Gastrocnemius medialis (tissue), 4 donors: Measurements from ENCODE around the gene MEN1. TPM values are rescaled to one million over a fixed set of nuclear protein-coding genes. Genes with fewer than 3 reads are reported as not detected.

Experiments used
- ATAC-seq, 2 donors: fragments of 150-250 bp; one replicate each; pipeline ENCODE4 v1.9.1; 2016
- DNase-seq, 2 donors: peaks; one replicate each; pipeline ENCODE4 v3.0.0-alpha.2; 2019
- H3K27ac ChIP-seq, 4 donors: fragments of 200-600 bp; sonication (generic); 1 replicate in 1 of 4; 2 replicates in 3 of 4; pipeline ENCODE4 v1.5.1; 2016 to 2018; ENCODE audit warnings: mild to moderate bottlenecking in 2 of 4, moderate library complexity in 1 of 4
- H3K27me3 ChIP-seq, 3 donors: fragments of 200-600 bp; sonication (generic) in 2 of 3; 1 replicate in 1 of 3; 2 replicates in 2 of 3; pipeline versions ENCODE4 v1.5.1 to v1.6.0; 2016 to 2019; ENCODE audit warnings: mild to moderate bottlenecking in 1 of 3, moderate library complexity in 1 of 3
- H3K36me3 ChIP-seq, 2 donors: fragments of 200-600 bp; sonication (generic) in 1 of 2; one replicate each; pipeline ENCODE4 v1.5.1; 2017 to 2018
- H3K4me1 ChIP-seq, 2 donors: fragments of 200-600 bp; sonication (generic) in 1 of 2; one replicate each; pipeline ENCODE4 v1.5.1; 2016 to 2017; ENCODE audit warnings: mild to moderate bottlenecking in 2 of 2
- H3K4me3 ChIP-seq, 4 donors: fragments of 200-600 bp; sonication (generic) in 3 of 4; 1 replicate in 1 of 4; 2 replicates in 3 of 4; pipeline ENCODE4 v1.5.1; 2016 to 2019; ENCODE audit warnings: mild to moderate bottlenecking in 2 of 4
- H3K9me3 ChIP-seq, 3 donors: fragments of 200-600 bp; sonication (generic) in 2 of 3; 1 replicate in 1 of 3; 2 replicates in 2 of 3; pipeline ENCODE4 v1.5.1; 2016 to 2019
- POLR2A ChIP-seq, 2 donors: fragments of 450-650 bp; IDR thresholded peaks; one replicate each; pipeline ENCODE4 v1.6.1; 2017; ENCODE audit warnings: antibody characterized with exemption in 2 of 2, mild to moderate bottlenecking in 2 of 2, moderate library complexity in 2 of 2
- in situ Hi-C, 4 donors: fragments of 200-750 bp; cut with MboI; loops; one replicate each; pipeline versions ENCODE4 v1.15.0 to v1.8.0; 2017; ENCODE audit warnings: low sequenced_read_pairs in 4 of 4
- intact Hi-C: fragments of 100-400 bp; cut with DNase I; formaldehyde crosslinking; loops from one replicate; pipeline ENCODE4 v1.15.1; 2023; ENCODE audit warnings: low total_unique reads
- total RNA-seq, 4 donors: library from RNA; depleted of rRNA; stranded (reverse); fragments of >200 nt; gene quantifications; one replicate each; pipeline versions ENCODE4 v1.1.0 to v1.2.3, GENCODE V29; 2016
- TF ChIP-seq, protein P1 (sequence below), 5 experiments: fragments of 450-650 bp in 3 of 5; fragments of 200-600 bp in 2 of 5; sonication (generic) in 2 of 5; IDR thresholded peaks in 4 of 5; conservative IDR thresholded peaks in 1 of 5; 1 replicate in 4 of 5; 2 replicates in 1 of 5; pipeline ENCODE4 v1.5.1; 2016 to 2019; ENCODE audit warnings: antibody characterized with exemption in 5 of 5, mild to moderate bottlenecking in 3 of 5, moderate library complexity in 3 of 5

The MEN1 gene
- total RNA-seq, 4 donors from 2014 or later = 7.4 to 12.2 (median 9.8) TPM

DNA sequence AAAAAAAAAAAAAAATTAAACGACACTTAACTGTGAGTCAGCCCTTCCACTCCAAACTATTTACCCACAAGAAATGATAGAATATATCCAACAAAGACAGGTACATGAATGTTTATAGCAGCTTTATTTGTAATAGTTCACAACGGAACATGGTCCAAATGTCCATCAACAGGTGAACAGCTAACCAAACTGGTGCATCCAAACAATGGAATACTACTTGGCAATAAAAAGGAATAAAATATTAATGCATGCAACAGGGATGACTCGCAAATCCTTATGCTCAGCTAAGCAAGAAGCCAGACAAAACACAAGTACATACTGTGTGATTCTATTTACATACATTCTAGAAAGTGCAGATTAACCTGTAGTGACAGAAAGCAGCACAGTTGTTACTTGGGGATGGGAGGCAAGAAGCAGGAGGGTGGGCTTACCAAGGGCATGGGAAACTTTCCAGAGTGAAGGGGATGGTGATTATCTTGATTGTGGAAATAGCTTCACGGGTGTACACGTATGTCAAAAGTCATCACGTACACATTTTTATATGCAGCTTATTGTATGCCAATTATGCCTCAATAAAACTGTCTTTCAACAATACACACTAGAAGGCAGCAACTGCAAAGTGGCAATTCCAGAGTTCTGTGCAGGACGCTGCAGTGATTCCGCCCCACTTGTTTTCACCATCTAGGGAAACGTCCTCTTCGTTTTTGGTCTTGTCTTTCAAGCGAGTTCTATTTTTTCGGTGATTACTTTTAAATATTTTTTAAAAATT, 25.4 kb downstream of the MEN1 start:
- no peak for TF ChIP-seq POLR2A (IDR thresholded peaks at IDR 0.05)
- TF ChIP-seq, protein P1, sequence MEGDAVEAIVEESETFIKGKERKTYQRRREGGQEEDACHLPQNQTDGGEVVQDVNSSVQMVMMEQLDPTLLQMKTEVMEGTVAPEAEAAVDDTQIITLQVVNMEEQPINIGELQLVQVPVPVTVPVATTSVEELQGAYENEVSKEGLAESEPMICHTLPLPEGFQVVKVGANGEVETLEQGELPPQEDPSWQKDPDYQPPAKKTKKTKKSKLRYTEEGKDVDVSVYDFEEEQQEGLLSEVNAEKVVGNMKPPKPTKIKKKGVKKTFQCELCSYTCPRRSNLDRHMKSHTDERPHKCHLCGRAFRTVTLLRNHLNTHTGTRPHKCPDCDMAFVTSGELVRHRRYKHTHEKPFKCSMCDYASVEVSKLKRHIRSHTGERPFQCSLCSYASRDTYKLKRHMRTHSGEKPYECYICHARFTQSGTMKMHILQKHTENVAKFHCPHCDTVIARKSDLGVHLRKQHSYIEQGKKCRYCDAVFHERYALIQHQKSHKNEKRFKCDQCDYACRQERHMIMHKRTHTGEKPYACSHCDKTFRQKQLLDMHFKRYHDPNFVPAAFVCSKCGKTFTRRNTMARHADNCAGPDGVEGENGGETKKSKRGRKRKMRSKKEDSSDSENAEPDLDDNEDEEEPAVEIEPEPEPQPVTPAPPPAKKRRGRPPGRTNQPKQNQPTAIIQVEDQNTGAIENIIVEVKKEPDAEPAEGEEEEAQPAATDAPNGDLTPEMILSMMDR (IDR thresholded peaks at IDR 0.05 in 4 of 5, conservative IDR thresholded peaks at IDR 0.05 in 1 of 5) = no peak
- H3K9me3 ChIP-seq = no peaks in the 10 kb centered on the region
- H3K36me3 ChIP-seq = peaks cover 0 to 6% of the 10 kb centered on the region in 2 donors
- no peak overlapping the region for H3K4me3 ChIP-seq
- in situ Hi-C loops = no loop called here
- no peaks in the 10 kb centered on the region for H3K27me3 ChIP-seq
- no peak for ATAC-seq
- H3K27ac ChIP-seq = no peak overlapping the region
- no peaks in the 10 kb centered on the region for H3K4me1 ChIP-seq
- intact Hi-C loops = no loop called here
- DNase-seq = no peak

GRCh38 chr11:64778473-64779298, 31.7 kb downstream of the MEN1 start, which contains the start of gene SF1:
TSS of gene SF1 (minus strand) at chr11:64778542. CDS start at chr11:64778392, 150 bp downstream.
- in situ Hi-C loops (no loop called here), intact Hi-C loops (loop anchor here (1.0 to 5.0 kb wide), 2 partner anchors 25 to 36 kb away; partner anchors contain the start of genes MAP4K2 and RASGRP2)
- peak; percentile 92 to 95 for TF ChIP-seq POLR2A (IDR thresholded peaks at IDR 0.05)
- TF ChIP-seq, protein P1 (IDR thresholded peaks at IDR 0.05 in 4 of 5, conservative IDR thresholded peaks at IDR 0.05 in 1 of 5) = peak in 1 of 5 experiments; percentile 34

GRCh38 chr11:64778223-64778472, 32.2 kb downstream of the MEN1 start:
- TF ChIP-seq POLR2A (IDR thresholded peaks at IDR 0.05) = peak in 1 of 2 donors; percentile 92
- TF ChIP-seq, protein P1 (IDR thresholded peaks at IDR 0.05 in 4 of 5, conservative IDR thresholded peaks at IDR 0.05 in 1 of 5) = no peak
- in situ Hi-C loops (no loop called here), intact Hi-C loops (loop anchor here (1.0 to 5.0 kb wide), 2 partner anchors 25 to 36 kb away; partner anchors contain the start of genes MAP4K2 and RASGRP2)
- H3K27ac ChIP-seq = peak overlapping the region; percentile 98 to 100 (median 98)
- peaks cover 3 to 37% of the 10 kb centered on the region in 2 donors for H3K36me3 ChIP-seq
- DNase-seq (no peak), ATAC-seq (no peak)
- H3K4me3 ChIP-seq = peak overlapping the region; percentile 63 to 93 (median 76)
- H3K4me1 ChIP-seq = peaks cover 48% of the 10 kb centered on the region in 2 donors
- no peaks in the 10 kb centered on the region for H3K27me3 ChIP-seq
- no peaks in the 10 kb centered on the region for H3K9me3 ChIP-seq

More at GRCh38 chr11:64778473-64779298, 31.7 kb downstream of the MEN1 start, which contains the start of gene SF1:
- peak within 1 kb of the TSS; percentile 98 to 100 (median 98) for H3K27ac ChIP-seq
- no peaks in the 10 kb centered on the region for H3K9me3 ChIP-seq
- H3K4me1 ChIP-seq = peaks cover 42 to 43% of the 10 kb centered on the region in 2 donors
- ATAC-seq (peak; percentile 86 to 93), DNase-seq (peak; percentile 99 to 100)
- peaks cover 3 to 32% of the 10 kb centered on the region in 2 donors for H3K36me3 ChIP-seq
- H3K27me3 ChIP-seq = no peaks in the 10 kb centered on the region
- peak within 1 kb of the TSS; percentile 73 to 93 (median 77) for H3K4me3 ChIP-seq

- Histone ChIP-seq H3K27ac (peak overlapping the region; percentile 98 to 100 (median 98)), H3K9me3 (no peaks in the 10 kb centered on the region), H3K36me3 (peaks cover 3 to 42% of the 10 kb centered on the region in 2 donors), H3K27me3 (no peaks in the 10 kb centered on the region), H3K4me1 (peaks cover 53% of the 10 kb centered on the region in 2 donors), H3K4me3 (peak overlapping the region; percentile 73 to 93 (median 77))
- DNase-seq (peak; percentile 70 to 80), ATAC-seq (peak; percentile 46 to 47)
- TF ChIP-seq, protein P1 (IDR thresholded peaks at IDR 0.05 in 4 of 5, conservative IDR thresholded peaks at IDR 0.05 in 1 of 5) = no peak
- TF ChIP-seq POLR2A (IDR thresholded peaks at IDR 0.05) = peak; percentile 16 to 36
- intact Hi-C loops (loop anchor here (1.0 to 5.0 kb wide), 3 partner anchors 15 to 35 kb away; partner anchors contain the start of genes MAP4K2 and RASGRP2), in situ Hi-C loops (no loop called here)
These were observed 32.7 kb downstream of the MEN1 start for GRCh38 chr11:64777449-64778222.
